Fibroblast of lung (primary cell): ENCODE results near the gene HTR1D.

Source experiments
- EZH2 ChIP-seq: IDR thresholded peaks from 2 replicates; pipeline ENCODE4 v1.5.1; 2012; ENCODE audit warnings: low read length, control low read depth, mild to moderate bottlenecking; ENCODE audit errors: missing control alignments
- TF ChIP-seq, protein P1 (sequence below), 2 donors: IDR thresholded peaks in 1 of 2; conservative IDR thresholded peaks in 1 of 2; 1 replicate in 1 of 2; 2 replicates in 1 of 2; pipeline ENCODE4 v1.5.1; 2011 to 2012; ENCODE audit warnings: low read length in 2 of 2, control low read depth in 1 of 2, inconsistent platforms in 1 of 2, low read depth in 1 of 2, mild to moderate bottlenecking in 1 of 2

DNA sequence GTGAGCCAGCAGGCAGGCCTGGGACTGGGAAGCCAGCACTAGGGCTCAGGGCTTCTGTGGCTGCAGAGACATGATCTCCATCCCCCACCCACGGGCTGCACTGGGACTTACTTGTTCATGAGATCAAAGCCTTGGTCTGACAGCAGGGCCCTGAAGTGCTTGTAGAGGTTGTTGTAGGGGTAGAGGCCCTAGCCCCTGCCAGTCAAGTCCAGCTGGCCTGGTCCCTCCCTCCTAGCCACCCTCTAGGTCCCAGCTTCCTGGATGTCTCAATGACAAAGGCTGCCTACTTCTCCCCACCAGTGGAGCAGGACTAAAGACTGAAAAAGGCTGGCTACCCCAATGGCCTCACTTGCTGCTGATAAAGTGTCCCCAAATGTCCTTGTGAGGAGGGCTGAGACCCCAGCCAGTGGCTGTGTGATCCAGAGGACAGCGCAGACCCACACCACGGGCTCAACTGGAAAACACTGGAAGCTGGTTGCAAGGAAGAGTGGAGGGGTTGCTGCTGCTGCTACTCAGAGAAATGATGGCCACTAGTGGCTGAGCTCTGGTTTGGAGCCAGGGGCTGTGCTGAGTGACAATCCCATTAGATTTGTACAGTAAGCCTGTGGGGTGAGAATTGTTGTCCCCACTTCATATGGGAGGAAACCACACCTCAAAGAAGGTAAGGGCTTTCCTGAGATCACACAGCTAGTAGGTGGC lies 1.4 kb downstream of the HTR1D start:
- TF ChIP-seq, protein P1, sequence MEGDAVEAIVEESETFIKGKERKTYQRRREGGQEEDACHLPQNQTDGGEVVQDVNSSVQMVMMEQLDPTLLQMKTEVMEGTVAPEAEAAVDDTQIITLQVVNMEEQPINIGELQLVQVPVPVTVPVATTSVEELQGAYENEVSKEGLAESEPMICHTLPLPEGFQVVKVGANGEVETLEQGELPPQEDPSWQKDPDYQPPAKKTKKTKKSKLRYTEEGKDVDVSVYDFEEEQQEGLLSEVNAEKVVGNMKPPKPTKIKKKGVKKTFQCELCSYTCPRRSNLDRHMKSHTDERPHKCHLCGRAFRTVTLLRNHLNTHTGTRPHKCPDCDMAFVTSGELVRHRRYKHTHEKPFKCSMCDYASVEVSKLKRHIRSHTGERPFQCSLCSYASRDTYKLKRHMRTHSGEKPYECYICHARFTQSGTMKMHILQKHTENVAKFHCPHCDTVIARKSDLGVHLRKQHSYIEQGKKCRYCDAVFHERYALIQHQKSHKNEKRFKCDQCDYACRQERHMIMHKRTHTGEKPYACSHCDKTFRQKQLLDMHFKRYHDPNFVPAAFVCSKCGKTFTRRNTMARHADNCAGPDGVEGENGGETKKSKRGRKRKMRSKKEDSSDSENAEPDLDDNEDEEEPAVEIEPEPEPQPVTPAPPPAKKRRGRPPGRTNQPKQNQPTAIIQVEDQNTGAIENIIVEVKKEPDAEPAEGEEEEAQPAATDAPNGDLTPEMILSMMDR (conservative IDR thresholded peaks at IDR 0.05 in 1 of 2, IDR thresholded peaks at IDR 0.05 in 1 of 2; ENCODE audit: low read depth in 1 of 2, low read length in 2 of 2): no peak
- TF ChIP-seq EZH2: peak; percentile 43
